HUES64 (cell line): ENCODE results near the gene KCNN2.
A peak's percentile ranks its signal among the peaks of the same experiment; 100 is the strongest.

Source experiments
- H3K27ac ChIP-seq: 2 replicates; pipeline ENCODE4 v1.7.0; 2013; ENCODE audit warnings: low read depth, low read length, inconsistent platforms
- H3K27me3 ChIP-seq: 2 replicates; pipeline ENCODE4 v1.6.1; 2013; ENCODE audit warnings: mild to moderate bottlenecking, low read length; ENCODE audit not compliant: insufficient read depth
- H3K36me3 ChIP-seq: 2 replicates; pipeline ENCODE4 v1.6.1; 2013; ENCODE audit warnings: mild to moderate bottlenecking, low read length; ENCODE audit not compliant: insufficient read depth
- H3K4me1 ChIP-seq: 2 replicates; pipeline ENCODE4 v1.6.1; 2013; ENCODE audit warnings: mild to moderate bottlenecking, low read length, moderate library complexity; ENCODE audit not compliant: insufficient read depth
- H3K4me3 ChIP-seq: 2 replicates; pipeline ENCODE4 v1.5.1; 2013; ENCODE audit warnings: mild to moderate bottlenecking, low read length, moderate library complexity
- H3K9ac ChIP-seq: 2 replicates; pipeline ENCODE4 v1.6.1; 2013; ENCODE audit warnings: mild to moderate bottlenecking, low read depth, low read length
- H3K9me3 ChIP-seq: 2 replicates; pipeline ENCODE4 v1.6.1; 2013; ENCODE audit warnings: low read depth, low read length; ENCODE audit not compliant: insufficient read depth
- WGBS: fragments of 150-250, 120-280 bp; methylation state at CpG from one replicate; pipeline ENCODE4 v1.1.7; 2013; ENCODE audit warnings: missing lambda C conversion rate; 5-methylcytosine and 5-hydroxymethylcytosine counted together

The KCNN2 gene

GRCh38 chr5:114362977-114363761 lies 1.3 kb downstream of the KCNN2 start:
- peak overlapping the region; percentile 93 for H3K4me3 ChIP-seq
- no peak overlapping the region for H3K27ac ChIP-seq

GRCh38 chr5:114363837-114364236 lies 2.0 kb downstream of the KCNN2 start:
- Histone ChIP-seq H3K36me3 (peaks cover 29% of the 10 kb centered on the region), H3K27ac (no peak overlapping the region), H3K27me3 (peaks cover 15% of the 10 kb centered on the region), H3K9me3 (no peaks in the 10 kb centered on the region), H3K4me3 (peak overlapping the region; percentile 93), H3K4me1 (peaks cover 29% of the 10 kb centered on the region), H3K9ac (peak overlapping the region; percentile 44)
- 2% methylated on average over 10 of the region's 10 CpGs for WGBS

More at GRCh38 chr5:114362977-114363761, 1.3 kb downstream of the KCNN2 start:
- peaks cover 22% of the 10 kb centered on the region for H3K36me3 ChIP-seq
- no peaks in the 10 kb centered on the region for H3K9me3 ChIP-seq
- under 1% methylated on average over 62 of the region's 62 CpGs for WGBS
- peak overlapping the region; percentile 44 for H3K9ac ChIP-seq
- peaks cover 15% of the 10 kb centered on the region for H3K27me3 ChIP-seq
- peaks cover 35% of the 10 kb centered on the region for H3K4me1 ChIP-seq

- Histone ChIP-seq H3K27ac (no peak overlapping the region), H3K9ac (no peak overlapping the region), H3K36me3 (peaks cover 39% of the 10 kb centered on the region), H3K4me1 (peaks cover 19% of the 10 kb centered on the region), H3K27me3 (peaks cover 15% of the 10 kb centered on the region), H3K9me3 (no peaks in the 10 kb centered on the region), H3K4me3 (no peak overlapping the region)
- WGBS = 88% methylated on average over 1 of the region's 2 CpGs
Observed at GRCh38 chr5:114367029-114367428, 5.2 kb downstream of the KCNN2 start.

- H3K27me3 ChIP-seq = no peaks in the 10 kb centered on the region
- 97% methylated on average over 6 of the region's 7 CpGs for WGBS
- no peak overlapping the region for H3K27ac ChIP-seq
- peaks cover 39% of the 10 kb centered on the region for H3K36me3 ChIP-seq
- no peaks in the 10 kb centered on the region for H3K9me3 ChIP-seq
- H3K4me1 ChIP-seq = peaks cover 18% of the 10 kb centered on the region; the same call in 1 of the 2 replicates
- no peak overlapping the region for H3K4me3 ChIP-seq
- no peak overlapping the region for H3K9ac ChIP-seq
Observed at GRCh38 chr5:114369680-114370417, 8.0 kb downstream of the KCNN2 start.

- H3K36me3 ChIP-seq = no peaks in the 10 kb centered on the region
- WGBS = 95% methylated on average over 6 of the region's 7 CpGs
- H3K9me3 ChIP-seq = no peaks in the 10 kb centered on the region
- peaks cover 17% of the 10 kb centered on the region; the same call in 1 of the 2 replicates for H3K4me1 ChIP-seq
- H3K27ac ChIP-seq = no peak overlapping the region
- H3K27me3 ChIP-seq = no peaks in the 10 kb centered on the region
- H3K4me3 ChIP-seq = no peak overlapping the region
- no peak overlapping the region for H3K9ac ChIP-seq
Observed at GRCh38 chr5:114377050-114377844, 15.4 kb downstream of the KCNN2 start.

GRCh38 chr5:114377946-114378345 lies 16.1 kb downstream of the KCNN2 start:
- H3K9me3 ChIP-seq = no peaks in the 10 kb centered on the region
- no peak overlapping the region for H3K4me3 ChIP-seq
- WGBS = 94% methylated on average over 6 of the region's 6 CpGs
- no peaks in the 10 kb centered on the region for H3K36me3 ChIP-seq
- H3K27me3 ChIP-seq = no peaks in the 10 kb centered on the region
- H3K9ac ChIP-seq = no peak overlapping the region
- peaks cover 20% of the 10 kb centered on the region; the same call in 1 of the 2 replicates for H3K4me1 ChIP-seq
- H3K27ac ChIP-seq = no peak overlapping the region

GRCh38 chr5:114380721-114381120 lies 18.9 kb downstream of the KCNN2 start:
- no peak overlapping the region for H3K4me3 ChIP-seq
- H3K9ac ChIP-seq = no peak overlapping the region
- no peaks in the 10 kb centered on the region for H3K27me3 ChIP-seq
- H3K36me3 ChIP-seq = no peaks in the 10 kb centered on the region
- peaks cover 14% of the 10 kb centered on the region; the same call in 1 of the 2 replicates for H3K4me1 ChIP-seq
- no peak overlapping the region for H3K27ac ChIP-seq
- no peaks in the 10 kb centered on the region for H3K9me3 ChIP-seq
- WGBS = 86% methylated on average over 4 of the region's 5 CpGs

GRCh38 chr5:114387433-114387832 lies 25.6 kb downstream of the KCNN2 start:
- WGBS = 73% methylated on average over 1 of the region's 1 CpG
- H3K4me1 ChIP-seq = peaks cover 53% of the 10 kb centered on the region

GRCh38 chr5:114390431-114390830 lies 28.6 kb downstream of the KCNN2 start:
- Histone ChIP-seq H3K9me3 (no peaks in the 10 kb centered on the region), H3K4me3 (no peak overlapping the region), H3K27me3 (no peaks in the 10 kb centered on the region), H3K27ac (no peak overlapping the region), H3K9ac (no peak overlapping the region), H3K4me1 (peaks cover 59% of the 10 kb centered on the region), H3K36me3 (no peaks in the 10 kb centered on the region)
- WGBS = 100% methylated on average over 1 of the region's 1 CpG

More at GRCh38 chr5:114387433-114387832, 25.6 kb downstream of the KCNN2 start:
- Histone ChIP-seq H3K4me3 (no peak overlapping the region), H3K9me3 (no peaks in the 10 kb centered on the region), H3K27ac (no peak overlapping the region; the same call in 1 of the 2 replicates), H3K27me3 (no peaks in the 10 kb centered on the region), H3K9ac (peak overlapping the region; percentile 39; the same call in 1 of the 2 replicates), H3K36me3 (no peaks in the 10 kb centered on the region)

- Histone ChIP-seq H3K27ac (no peak overlapping the region), H3K4me3 (no peak overlapping the region), H3K9ac (no peak overlapping the region), H3K36me3 (no peaks in the 10 kb centered on the region), H3K4me1 (peaks cover 67% of the 10 kb centered on the region), H3K9me3 (no peaks in the 10 kb centered on the region), H3K27me3 (no peaks in the 10 kb centered on the region)
- no CpG with 5 or more reads among the region's 1 CpG for WGBS
Observed at GRCh38 chr5:114391321-114391720, 29.5 kb downstream of the KCNN2 start.
